OCI-LY1 (cell line): ENCODE measurements around the gene RAPGEF4.

Source experiments
- H2AFZ ChIP-seq: fragments of 200-600 bp; sonication (generic), shearing (Covaris generic); 2 replicates; pipeline ENCODE4 v1.6.0; 2014; ENCODE audit warnings: antibody characterized with exemption, mild to moderate bottlenecking, low read length
- H3F3A ChIP-seq: fragments of 200-600 bp; sonication (generic), shearing (Covaris generic); 2 replicates; pipeline ENCODE4 v1.6.0; 2014; ENCODE audit warnings: mild to moderate bottlenecking, antibody characterized with exemption, low read length, moderate library complexity; ENCODE audit not compliant: insufficient read depth
- H3K27ac ChIP-seq: fragments of 200-600 bp; sonication (generic); 2 replicates; pipeline ENCODE4 v1.5.1; 2014; ENCODE audit warnings: low read length, mixed run types, mild to moderate bottlenecking, low read depth; ENCODE audit not compliant: poor library complexity, severe bottlenecking
- H3K27me3 ChIP-seq: fragments of 200-600 bp; sonication (generic); 2 replicates; pipeline ENCODE4 v1.6.0; 2014; ENCODE audit warnings: antibody characterized with exemption, mild to moderate bottlenecking, low read length, moderate library complexity; ENCODE audit not compliant: insufficient read depth
- H3K36me3 ChIP-seq: fragments of 200-600 bp; sonication (generic); 2 replicates; pipeline ENCODE4 v1.6.1; 2014; ENCODE audit warnings: mild to moderate bottlenecking, antibody characterized with exemption, low read length, moderate library complexity, mixed read lengths; ENCODE audit not compliant: insufficient read depth
- H3K4me1 ChIP-seq: fragments of 200-600 bp; sonication (generic); 2 replicates; pipeline ENCODE4 v1.5.1; 2014; ENCODE audit warnings: mild to moderate bottlenecking, low read length, moderate library complexity; ENCODE audit not compliant: insufficient read depth, severe bottlenecking
- H3K4me2 ChIP-seq: fragments of 200-600 bp; sonication (generic), shearing (Covaris generic); 2 replicates; pipeline ENCODE4 v1.6.1; 2014; ENCODE audit warnings: low read length
- H3K4me3 ChIP-seq: fragments of 200-600 bp; sonication (generic); 2 replicates; pipeline ENCODE4 v1.5.1; 2014; ENCODE audit warnings: low read length, low read depth, mild to moderate bottlenecking, mixed read lengths; ENCODE audit not compliant: poor library complexity, severe bottlenecking
- H3K79me2 ChIP-seq: fragments of 200-600 bp; shearing (Covaris generic); 2 replicates; pipeline ENCODE4 v1.6.1; 2016; ENCODE audit warnings: mixed run types, low read length, mixed read lengths; ENCODE audit not compliant: insufficient read depth
- H3K9ac ChIP-seq: fragments of 200-600 bp; sonication (generic), shearing (Covaris generic); 2 replicates; pipeline ENCODE4 v1.6.1; 2014; ENCODE audit warnings: mild to moderate bottlenecking, low read length, mixed read lengths
- H3K9me2 ChIP-seq: fragments of 200-600 bp; sonication (generic), shearing (Covaris generic); 2 replicates; pipeline ENCODE4 v1.6.1; 2014; ENCODE audit warnings: low read depth, mild to moderate bottlenecking, low read length, mixed read lengths
- H3K9me3 ChIP-seq: fragments of 200-600 bp; shearing (Covaris generic); 2 replicates; pipeline ENCODE4 v1.6.1; 2014; ENCODE audit warnings: low read length, mixed read lengths
- H4K20me1 ChIP-seq: fragments of 200-600 bp; sonication (generic), shearing (Covaris generic); 2 replicates; pipeline ENCODE4 v1.6.0; 2016; ENCODE audit warnings: mild to moderate bottlenecking, low read length; ENCODE audit not compliant: insufficient read depth
- CTCF ChIP-seq: fragments of 200-600 bp; sonication (generic), shearing (Covaris generic); IDR thresholded peaks from 2 replicates; pipeline ENCODE4 v1.5.1; 2017; ENCODE audit warnings: mild to moderate bottlenecking, antibody characterized with exemption, low read length, moderate library complexity, mixed read lengths
- EZH2 ChIP-seq: fragments of 200-600 bp; sonication (generic), shearing (Covaris generic); IDR thresholded peaks from 2 replicates; pipeline ENCODE4 v1.8.0; 2017; ENCODE audit warnings: borderline replicate concordance, mixed run types, mild to moderate bottlenecking, antibody characterized with exemption, low read length, moderate library complexity, mixed read lengths

RAPGEF4 gene

GRCh38 chr2:172697296-172697695 lies 38.3 kb upstream of the RAPGEF4 start:
- H3K27ac ChIP-seq, result no peak overlapping the region
- H3K9me3 ChIP-seq, result no peaks in the 10 kb centered on the region
- H2AFZ ChIP-seq, result no peak overlapping the region
- no peaks in the 10 kb centered on the region for H3F3A ChIP-seq
- no peaks in the 10 kb centered on the region for H3K4me1 ChIP-seq
- no peak for TF ChIP-seq EZH2
- TF ChIP-seq CTCF, result no peak
- H3K9me2 ChIP-seq, result no peaks in the 10 kb centered on the region
- H3K4me3 ChIP-seq, result no peak overlapping the region
- no peak overlapping the region for H3K9ac ChIP-seq
- no peaks in the 10 kb centered on the region for H3K79me2 ChIP-seq
- H3K36me3 ChIP-seq, result no peaks in the 10 kb centered on the region; the same call in 1 of the 2 replicates
- no peaks in the 10 kb centered on the region for H4K20me1 ChIP-seq
- no peak overlapping the region for H3K4me2 ChIP-seq
- no peaks in the 10 kb centered on the region for H3K27me3 ChIP-seq

- Histone ChIP-seq H3K4me1 (no peaks in the 10 kb centered on the region), H3K9ac (no peak overlapping the region), H3K9me3 (no peaks in the 10 kb centered on the region), H3K9me2 (no peaks in the 10 kb centered on the region), H3K4me3 (no peak overlapping the region), H3K27me3 (no peaks in the 10 kb centered on the region), H3K27ac (no peak overlapping the region), H3K79me2 (no peaks in the 10 kb centered on the region), H3K36me3 (no peaks in the 10 kb centered on the region; the same call in 1 of the 2 replicates), H4K20me1 (no peaks in the 10 kb centered on the region), H3F3A (no peaks in the 10 kb centered on the region), H2AFZ (no peak overlapping the region), H3K4me2 (no peak overlapping the region)
- TF ChIP-seq CTCF (no peak), EZH2 (no peak)
These were observed 37.4 kb upstream of the RAPGEF4 start for GRCh38 chr2:172698041-172698863.

GRCh38 chr2:172701250-172701649 lies 34.4 kb upstream of the RAPGEF4 start:
- Histone ChIP-seq H3K4me3 (no peak overlapping the region), H3K27me3 (no peaks in the 10 kb centered on the region), H3K9me2 (no peaks in the 10 kb centered on the region), H2AFZ (no peak overlapping the region), H3K4me1 (no peaks in the 10 kb centered on the region), H4K20me1 (no peaks in the 10 kb centered on the region), H3K36me3 (no peaks in the 10 kb centered on the region; the same call in 1 of the 2 replicates), H3K9ac (no peak overlapping the region), H3F3A (no peaks in the 10 kb centered on the region), H3K9me3 (no peaks in the 10 kb centered on the region), H3K27ac (no peak overlapping the region), H3K79me2 (no peaks in the 10 kb centered on the region), H3K4me2 (no peak overlapping the region)
- TF ChIP-seq EZH2, result no peak
- no peak for TF ChIP-seq CTCF
